Femur (tissue), 1 donor: Measurements from ENCODE around the gene CYB561D2.
"Not testable (repeated sequence)": the region's sequence is repeated elsewhere in the genome, so short reads cannot be mapped to it uniquely, and the experiment has no call there.

Source experiments
- DNase-seq: peaks from one replicate; pipeline ENCODE4 v3.0.0-alpha.2; 2017

Gene CYB561D2

GRCh38 chr3:50350527-50351322, at the start of gene CYB561D2, which contains the start of gene NPRL2:
CYB561D2 (plus strand) TSS chr3:50350862; CDS start chr3:50351434, 572 bp downstream.
NPRL2 (minus strand) TSS chr3:50350775; CDS start chr3:50350652, 123 bp downstream.
- DNase-seq, result peak; percentile 98

GRCh38 chr3:50302095-50303012, 48.3 kb upstream of the CYB561D2 start:
- DNase-seq, result peak; percentile 28

GRCh38 chr3:50303013-50303815, 47.4 kb upstream of the CYB561D2 start, which contains the start of gene HYAL1:
HYAL1 (minus strand) TSS chr3:50303574; CDS start chr3:50302956, 618 bp downstream.
- DNase-seq, result peak; percentile 71

GRCh38 chr3:50304601-50305000, 46.1 kb upstream of the CYB561D2 start:
- DNase-seq, result no peak

- not testable (repeated sequence) for DNase-seq
These were observed 38.6 kb upstream of the CYB561D2 start for GRCh38 chr3:50312041-50312440.

- no peak for DNase-seq
These were observed 36.3 kb upstream of the CYB561D2 start for GRCh38 chr3:50314342-50314741.

- DNase-seq, result no peak
These were observed 35.8 kb upstream of the CYB561D2 start for GRCh38 chr3:50314816-50315215.

- peak; percentile 20 for DNase-seq
These were observed 33.9 kb upstream of the CYB561D2 start for GRCh38 chr3:50316657-50317242.

GRCh38 chr3:50317300-50317699, 33.4 kb upstream of the CYB561D2 start:
- DNase-seq, result peak; percentile 24

- DNase-seq, result peak; percentile 24
These were observed 32.5 kb upstream of the CYB561D2 start for GRCh38 chr3:50318163-50318562.

- DNase-seq, result peak; percentile 32
These were observed 32.0 kb upstream of the CYB561D2 start for GRCh38 chr3:50318615-50319014.

GRCh38 chr3:50319181-50319893, 31.3 kb upstream of the CYB561D2 start:
- peak; percentile 17 for DNase-seq

- DNase-seq, result no peak
These were observed 30.6 kb upstream of the CYB561D2 start for GRCh38 chr3:50319894-50320625.

GRCh38 chr3:50320853-50321335, 29.8 kb upstream of the CYB561D2 start:
- peak; percentile 87 for DNase-seq

GRCh38 chr3:50321336-50322114, 29.1 kb upstream of the CYB561D2 start:
- peak; percentile 93 for DNase-seq

- no peak for DNase-seq
These were observed 28.6 kb upstream of the CYB561D2 start for GRCh38 chr3:50322115-50322385.

GRCh38 chr3:50322386-50323091, 28.1 kb upstream of the CYB561D2 start, which contains the start of gene HYAL2:
HYAL2 (minus strand) TSS chr3:50322745; CDS start chr3:50320489, 2,256 bp downstream.
- DNase-seq, result peak; percentile 57

GRCh38 chr3:50323092-50323600, 27.5 kb upstream of the CYB561D2 start:
- no peak for DNase-seq
